AG09319 (cell line): ENCODE results near the gene ACBD6.

Source experiments
- DNase-seq: peaks from one replicate; pipeline ENCODE4 v3.0.0-alpha.2; 2010; ENCODE audit warnings: low read depth; ENCODE audit errors: extremely low read depth
- TF ChIP-seq, protein P1 (sequence below): IDR thresholded peaks from 2 replicates; pipeline ENCODE4 v1.5.1; 2011; ENCODE audit warnings: low read depth, mild to moderate bottlenecking, inconsistent platforms, low read length, moderate library complexity

The ACBD6 gene

GRCh38 chr1:180352588-180352987 lies 149.8 kb downstream of the ACBD6 start:
- no peak for DNase-seq

DNA sequence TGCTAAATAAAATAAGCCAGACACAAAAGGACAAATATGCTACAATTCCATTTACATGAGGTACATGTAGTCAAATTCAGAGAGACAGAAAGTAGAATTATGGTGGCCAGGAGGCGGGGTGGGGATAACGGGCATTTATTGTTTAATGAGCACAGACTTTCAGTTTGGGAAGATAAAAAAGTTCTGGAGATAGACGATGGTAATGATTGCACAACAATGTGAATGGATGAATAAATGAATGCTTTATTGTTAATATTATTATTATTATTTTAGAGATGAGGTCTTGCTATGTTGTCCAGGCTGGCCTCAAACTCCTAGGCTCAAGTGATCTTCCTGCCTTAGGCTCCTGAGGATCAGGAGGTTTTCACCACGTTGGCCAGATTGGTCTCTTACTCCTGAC lies 150.4 kb downstream of the ACBD6 start:
- no peak for DNase-seq
- TF ChIP-seq, protein P1, sequence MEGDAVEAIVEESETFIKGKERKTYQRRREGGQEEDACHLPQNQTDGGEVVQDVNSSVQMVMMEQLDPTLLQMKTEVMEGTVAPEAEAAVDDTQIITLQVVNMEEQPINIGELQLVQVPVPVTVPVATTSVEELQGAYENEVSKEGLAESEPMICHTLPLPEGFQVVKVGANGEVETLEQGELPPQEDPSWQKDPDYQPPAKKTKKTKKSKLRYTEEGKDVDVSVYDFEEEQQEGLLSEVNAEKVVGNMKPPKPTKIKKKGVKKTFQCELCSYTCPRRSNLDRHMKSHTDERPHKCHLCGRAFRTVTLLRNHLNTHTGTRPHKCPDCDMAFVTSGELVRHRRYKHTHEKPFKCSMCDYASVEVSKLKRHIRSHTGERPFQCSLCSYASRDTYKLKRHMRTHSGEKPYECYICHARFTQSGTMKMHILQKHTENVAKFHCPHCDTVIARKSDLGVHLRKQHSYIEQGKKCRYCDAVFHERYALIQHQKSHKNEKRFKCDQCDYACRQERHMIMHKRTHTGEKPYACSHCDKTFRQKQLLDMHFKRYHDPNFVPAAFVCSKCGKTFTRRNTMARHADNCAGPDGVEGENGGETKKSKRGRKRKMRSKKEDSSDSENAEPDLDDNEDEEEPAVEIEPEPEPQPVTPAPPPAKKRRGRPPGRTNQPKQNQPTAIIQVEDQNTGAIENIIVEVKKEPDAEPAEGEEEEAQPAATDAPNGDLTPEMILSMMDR: no peak

More at GRCh38 chr1:180352588-180352987, 149.8 kb downstream of the ACBD6 start:
- TF ChIP-seq, protein P1: no peak

DNA sequence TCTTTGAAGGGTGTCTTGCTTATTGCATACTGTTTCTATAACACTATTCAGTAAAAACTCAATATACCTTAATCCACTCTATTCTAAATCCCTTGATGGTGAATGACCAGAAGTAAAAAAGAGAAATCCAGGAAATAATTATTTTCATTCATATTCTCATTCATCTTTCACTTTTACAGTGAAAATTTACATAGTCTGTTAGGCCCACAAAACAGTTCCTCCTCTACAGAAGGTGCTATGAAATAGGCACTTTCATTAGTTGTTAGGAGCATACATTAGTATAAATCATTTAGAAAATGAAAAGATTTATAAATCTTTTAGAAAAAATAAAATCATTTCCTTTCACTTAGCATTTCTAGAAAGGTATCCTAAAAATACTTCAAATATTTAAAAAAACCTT lies 157.2 kb downstream of the ACBD6 start:
- DNase-seq: no peak

GRCh38 chr1:180343921-180344769 lies 158.2 kb downstream of the ACBD6 start:
- no peak for DNase-seq
- TF ChIP-seq, protein P1: no peak

More for the DNA sequence above, 157.2 kb downstream of the ACBD6 start:
- TF ChIP-seq, protein P1: no peak

- no peak for DNase-seq
- TF ChIP-seq, protein P1: no peak
Measured at GRCh38 chr1:180327089-180327488, 175.3 kb downstream of the ACBD6 start.

DNA sequence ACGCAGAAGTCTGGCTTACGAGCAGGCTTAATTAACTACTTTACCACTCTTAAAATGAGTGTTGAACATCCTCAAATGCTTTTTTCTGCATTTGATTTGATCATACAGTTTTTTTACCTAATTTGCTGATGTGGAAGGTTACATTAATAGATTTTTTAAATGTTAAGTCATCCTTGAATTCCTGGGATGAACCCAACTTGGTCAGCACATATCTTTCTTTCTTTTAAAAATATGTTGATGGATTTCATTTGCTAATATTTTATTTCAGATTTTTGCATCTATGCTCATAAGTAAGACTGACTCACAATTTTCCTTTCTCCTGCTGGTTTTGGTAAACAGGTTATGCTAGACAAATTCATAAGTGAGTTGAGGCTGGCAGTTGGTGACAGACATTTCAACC lies 189.5 kb downstream of the ACBD6 start:
- TF ChIP-seq, protein P1: no peak
- DNase-seq: no peak

DNA sequence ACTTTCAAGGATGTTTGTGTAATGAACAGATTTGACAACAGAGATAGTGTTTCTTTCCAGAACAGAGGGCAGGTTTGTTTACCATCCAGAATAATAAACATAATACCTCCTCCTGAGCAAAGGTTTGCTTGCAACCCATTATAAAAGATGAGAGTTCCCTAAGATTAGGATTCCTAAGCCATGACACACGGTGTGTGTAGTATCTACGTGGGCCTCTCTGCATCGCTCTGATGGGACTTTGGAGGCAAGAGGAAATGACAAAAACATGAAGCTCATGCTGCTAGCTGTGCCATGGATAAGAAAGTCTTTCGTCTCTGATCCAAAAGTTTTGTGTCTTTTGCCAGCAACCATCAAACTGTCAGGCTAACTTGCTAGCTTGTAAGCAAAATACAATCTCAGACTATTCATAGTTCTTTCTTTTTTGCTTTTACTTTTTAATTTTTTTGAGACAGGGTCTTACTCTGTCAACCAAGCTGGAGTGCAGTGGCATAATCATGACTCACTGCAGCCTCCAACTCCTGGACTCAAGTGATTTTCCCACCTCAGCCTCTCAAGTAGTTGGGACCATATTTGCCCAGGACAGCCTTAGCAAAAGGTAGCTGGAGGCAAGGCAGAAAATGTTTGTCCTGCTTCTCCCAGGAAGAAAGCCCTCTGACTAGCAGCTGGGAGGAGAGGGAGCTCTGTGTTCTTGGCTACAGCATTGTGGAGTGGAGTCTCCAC lies 191.2 kb downstream of the ACBD6 start:
- TF ChIP-seq, protein P1: no peak
- DNase-seq: no peak
